GM10266 (cell line): ENCODE data around the gene RBMXL3.
"Not testable (repeated sequence)": the region's sequence is repeated elsewhere in the genome, so short reads cannot be mapped to it uniquely, and the experiment has no call there.

ENCODE experiments used
- DNase-seq: peaks from one replicate; pipeline ENCODE4 v3.0.0; 2012; ENCODE audit errors: extremely low spot score
- CTCF ChIP-seq: IDR thresholded peaks from 2 replicates; pipeline ENCODE4 v1.5.1; 2012; ENCODE audit warnings: mild to moderate bottlenecking, low read depth; ENCODE audit not compliant: control insufficient read depth, insufficient read depth; ENCODE audit errors: missing control alignments

Gene RBMXL3

GRCh38 chrX:115189646-115190635 is 731 bp downstream of the RBMXL3 start:
- no peak for TF ChIP-seq CTCF
- DNase-seq, result no peak

- TF ChIP-seq CTCF, result no peak
- no peak for DNase-seq
These were observed 1.7 kb downstream of the RBMXL3 start for GRCh38 chrX:115190636-115191489.

GRCh38 chrX:115191490-115192243 is 2.5 kb downstream of the RBMXL3 start:
- TF ChIP-seq CTCF, result no peak
- DNase-seq, result no peak

- no peak for DNase-seq
These were observed 3.1 kb downstream of the RBMXL3 start for GRCh38 chrX:115192244-115192700.

GRCh38 chrX:115204040-115204439 is 14.8 kb downstream of the RBMXL3 start:
- no peak for TF ChIP-seq CTCF

More at GRCh38 chrX:115192244-115192700, 3.1 kb downstream of the RBMXL3 start:
- TF ChIP-seq CTCF, result no peak

GRCh38 chrX:115209547-115209946 is 20.3 kb downstream of the RBMXL3 start:
- DNase-seq, result not testable (repeated sequence)

More at GRCh38 chrX:115204040-115204439, 14.8 kb downstream of the RBMXL3 start:
- no peak for DNase-seq

GRCh38 chrX:115214151-115214550 is 24.9 kb downstream of the RBMXL3 start:
- no peak for DNase-seq
- TF ChIP-seq CTCF, result no peak
